Endothelial cell of umbilical vein (primary cell): Measurements from ENCODE around the gene PEX16. TPM values are rescaled to one million over a fixed set of nuclear protein-coding genes. Genes with fewer than 3 reads are reported as not detected.

Experiments used
- BruUV-seq: library from RNA; stranded (reverse); fragments of 400-500 nt; replicated peaks from 2 replicates; lab custom pipeline; 2021; lab: Mats Ljungman, UMichigan
- CTCF ChIA-PET: fragments of 300-600, 350-600 bp; sonication (Branson Sonifier 250); formaldehyde crosslinking; loops from one replicate; lab custom pipeline; 2021; ENCODE audit warnings: antibody characterized with exemption, inconsistent platforms; lab: Charles Lee
- POLR2A ChIA-PET: fragments of 300-600, 350-600 bp; sonication (Branson Sonifier 250); formaldehyde crosslinking; loops from one replicate; lab custom pipeline; 2021; ENCODE audit warnings: antibody characterized with exemption, inconsistent platforms; lab: Charles Lee
- DNase-seq: peaks from one replicate; pipeline ENCODE4 v3.0.0-alpha.2; 2011; ENCODE audit warnings: low read depth, low spot score
- FAIRE-seq: peaks from 2 replicates; lab custom pipeline; 2011; peaks lifted over from hg19 to GRCh38; lab: Jason Lieb, UNC
- H2AFZ ChIP-seq: 2 replicates; pipeline ENCODE4 v1.6.0; 2012; ENCODE audit warnings: low read depth, low read length, control low read depth, inconsistent platforms
- H3K27ac ChIP-seq: 2 replicates; pipeline ENCODE4 v1.5.1; 2011; ENCODE audit warnings: low read depth, mild to moderate bottlenecking, control low read depth, low read length, moderate library complexity; ENCODE audit not compliant: insufficient read depth
- H3K27me3 ChIP-seq, 2 experiments: 2 replicates each; pipeline versions ENCODE4 v1.6.0 to v1.6.1; 2011; ENCODE audit warnings: low read length in 2 of 2, mixed read lengths in 1 of 2; ENCODE audit not compliant: control insufficient read depth in 2 of 2, insufficient read depth in 2 of 2
- H3K36me3 ChIP-seq, 2 experiments: 2 replicates in 1 of 2; 3 replicates in 1 of 2; pipeline ENCODE4 v1.5.1; 2011; ENCODE audit warnings: low read length in 2 of 2, mild to moderate bottlenecking in 1 of 2, moderate library complexity in 1 of 2; ENCODE audit not compliant: control insufficient read depth in 2 of 2, insufficient read depth in 2 of 2; ENCODE audit errors: extremely low read depth in 1 of 2
- H3K4me1 ChIP-seq: 3 replicates; pipeline ENCODE4 v1.5.1; 2011; ENCODE audit warnings: mild to moderate bottlenecking, low read length; ENCODE audit not compliant: control insufficient read depth, insufficient read depth; ENCODE audit errors: extremely low read depth
- H3K4me2 ChIP-seq: 2 replicates; pipeline ENCODE4 v1.6.1; 2011; ENCODE audit warnings: low read length, control low read depth, mixed read lengths; ENCODE audit not compliant: insufficient read depth
- H3K4me3 ChIP-seq, 3 experiments: fragments of 200-600 bp in 1 of 3; sonication (generic), shearing (Covaris generic) in 1 of 3; replicated peaks in 1 of 3; 2 replicates each; pipeline ENCODE4 v1.5.1; 2011 to 2016; ENCODE audit warnings: control low read depth in 3 of 3, low read length in 3 of 3, mild to moderate bottlenecking in 2 of 3, inconsistent platforms in 1 of 3, low read depth in 1 of 3, moderate library complexity in 1 of 3; ENCODE audit not compliant: insufficient read depth in 1 of 3
- H3K79me2 ChIP-seq: 2 replicates; pipeline ENCODE4 v1.6.0; 2012; ENCODE audit warnings: low read length, inconsistent platforms; ENCODE audit not compliant: control insufficient read depth, insufficient read depth
- H3K9ac ChIP-seq: replicated peaks from 2 replicates; pipeline ENCODE3; 2011; ENCODE audit warnings: low read length, control low read depth; ENCODE audit not compliant: insufficient read depth; ENCODE audit errors: extremely low read depth
- H3K9me1 ChIP-seq: replicated peaks from 3 replicates; pipeline ENCODE4 v1.6.0; 2011; ENCODE audit warnings: mild to moderate bottlenecking, low read length; ENCODE audit not compliant: control insufficient read depth, insufficient read depth; ENCODE audit errors: extremely low read depth
- H3K9me3 ChIP-seq: replicated peaks from 2 replicates; pipeline ENCODE4 v1.5.1; 2012; ENCODE audit warnings: low read length, inconsistent platforms; ENCODE audit not compliant: control insufficient read depth, insufficient read depth
- H4K20me1 ChIP-seq: replicated peaks from 2 replicates; pipeline ENCODE3; 2011; ENCODE audit warnings: mild to moderate bottlenecking, low read length; ENCODE audit not compliant: control insufficient read depth, insufficient read depth; ENCODE audit errors: extremely low read depth
- JUN ChIP-seq: IDR thresholded peaks from 2 replicates; pipeline ENCODE4 v1.6.1; 2011; ENCODE audit warnings: borderline replicate concordance, low read depth; ENCODE audit not compliant: insufficient read length, insufficient read depth
- MYC ChIP-seq: IDR thresholded peaks from one replicate; pipeline ENCODE4 v1.6.1; 2011; ENCODE audit warnings: mild to moderate bottlenecking, low read depth, low read length
- POLR2A ChIP-seq: IDR thresholded peaks from 2 replicates; pipeline ENCODE4 v1.6.1; 2012; ENCODE audit warnings: low read depth, mild to moderate bottlenecking, control low read depth, low read length
- dilution Hi-C: fragments of 300-500 bp; cut with MboI; formaldehyde crosslinking; loops from one replicate; pipeline ENCODE4 v1.15.0; 2019; ENCODE audit warnings: low sequenced_read_pairs; ENCODE audit not compliant: extremely low pct_ligation_motif_present
- intact Hi-C: fragments of 100-400 bp; cut with micrococcal nuclease; formaldehyde crosslinking; loops from one replicate; pipeline ENCODE4 v1.10.0; 2022
- polyA plus RNA-seq, 4 experiments: library from polyadenylated mRNA; depleted of rRNA in 3 of 4; stranded (reverse) in 3 of 4; unstranded in 1 of 4; fragments of >200 nt; gene quantifications; 2 replicates each; pipeline versions ENCODE4 v1.2.1 to v1.2.3, GENCODE V29; 2011 to 2012; ENCODE audit warnings: missing spikeins in 1 of 4
- total RNA-seq: library from RNA; stranded (reverse); gene quantifications from 2 replicates; pipeline ENCODE4 v1.2.3, GENCODE V29; 2021

Gene PEX16
- total and polyA plus RNA-seq, 2 donors (not counting 3 experiments of a cell fraction or from before 2014, with no cell fraction given): 27.4 to 32.2 TPM

DNA sequence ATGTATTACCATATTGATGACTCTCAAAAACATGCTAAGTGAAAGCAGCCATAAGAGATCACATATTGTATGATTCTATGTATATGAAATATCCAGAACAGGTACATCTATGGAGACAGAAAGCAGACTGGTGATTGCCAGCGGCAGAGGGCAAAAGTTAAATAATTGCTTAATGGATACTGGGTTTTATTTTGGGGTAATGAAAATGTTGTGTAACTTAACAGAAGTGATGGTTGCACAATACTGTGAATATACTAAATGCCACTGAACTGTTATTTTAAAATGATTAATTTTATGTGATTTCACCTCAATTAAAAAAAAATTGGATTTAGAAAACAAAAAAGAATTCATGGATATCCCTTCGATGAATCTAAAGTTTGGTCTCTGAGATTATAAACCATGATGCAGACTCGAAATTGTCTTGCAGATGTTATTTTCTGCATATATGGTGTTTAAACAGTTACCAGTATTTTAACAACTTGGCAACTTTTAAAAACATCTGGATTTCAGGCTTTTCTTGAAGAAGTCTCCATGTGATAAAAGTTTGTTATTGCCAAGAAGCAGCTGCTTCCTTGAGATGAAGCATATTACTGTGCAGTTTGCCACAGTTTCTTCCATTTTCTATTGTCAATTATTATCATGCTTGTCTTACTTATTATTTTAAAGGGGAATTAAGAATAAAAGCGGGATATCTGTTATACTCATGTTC, 42.9 kb upstream of the PEX16 start:
- TF ChIP-seq JUN: no peak
- Histone ChIP-seq H3K9ac (no peak overlapping the region), H3K9me3 (no peaks in the 10 kb centered on the region), H3K79me2 (no peaks in the 10 kb centered on the region), H3K27me3 (no peaks in the 10 kb centered on the region), H3K4me3 (no peak overlapping the region), H3K4me2 (no peak overlapping the region), H3K9me1 (no peaks in the 10 kb centered on the region), H3K36me3 (peaks cover 0 to 6% of the 10 kb centered on the region in 2 experiments), H3K27ac (no peak overlapping the region), H3K4me1 (no peaks in the 10 kb centered on the region), H4K20me1 (no peaks in the 10 kb centered on the region), H2AFZ (no peak overlapping the region)
- BruUV-seq: no TSS peak
- ChIA-PET POLR2A (no interaction called here), CTCF (interaction anchor here (1.4 kb wide), 1 partner anchor 46 kb away, joined by 3 read pairs; no protein-coding TSS in a partner anchor)
- dilution Hi-C loops: no loop called here
- FAIRE-seq: no peak
- intact Hi-C loops: no loop called here
- no peak for DNase-seq

DNA sequence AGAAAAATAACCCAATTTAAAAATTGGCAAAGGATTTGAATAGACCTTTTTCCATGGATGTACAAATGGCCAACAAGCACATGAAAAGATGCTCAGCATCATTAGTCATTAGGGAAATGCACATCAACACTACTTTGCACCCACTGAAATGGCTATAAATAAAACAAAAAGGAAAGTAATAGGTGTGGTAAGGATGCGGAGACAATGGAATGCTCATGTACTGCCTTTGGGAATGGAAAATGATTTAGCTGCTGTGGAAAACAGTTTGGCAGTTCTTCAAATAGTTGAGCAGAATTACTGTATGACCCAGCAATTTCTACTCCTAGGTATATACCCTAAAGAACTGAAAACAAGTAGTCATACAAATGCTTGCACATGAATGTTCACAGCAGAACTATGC, 42.2 kb upstream of the PEX16 start:
- no TSS peak for BruUV-seq
- CTCF ChIA-PET: interaction anchor here (1.0 kb wide), 1 partner anchor 10 kb away, joined by 4 read pairs; no protein-coding TSS in a partner anchor
- Histone ChIP-seq H3K4me1 (no peaks in the 10 kb centered on the region), H3K9ac (no peak overlapping the region), H3K79me2 (no peaks in the 10 kb centered on the region), H3K27me3 (no peaks in the 10 kb centered on the region), H4K20me1 (no peaks in the 10 kb centered on the region), H3K9me1 (no peaks in the 10 kb centered on the region), H3K4me3 (no peak overlapping the region), H2AFZ (no peak overlapping the region), H3K27ac (no peak overlapping the region), H3K9me3 (no peaks in the 10 kb centered on the region), H3K4me2 (no peak overlapping the region), H3K36me3 (peaks cover 0 to 7% of the 10 kb centered on the region in 2 experiments)
- TF ChIP-seq POLR2A (no peak), MYC (no peak)
- FAIRE-seq (peak; percentile 47), DNase-seq (no peak)
- dilution Hi-C loops (no loop called here), intact Hi-C loops (no loop called here)
- POLR2A ChIA-PET: no interaction called here
